ENCODE results near the gene PCNX2.

PCNX2 gene

DNA sequence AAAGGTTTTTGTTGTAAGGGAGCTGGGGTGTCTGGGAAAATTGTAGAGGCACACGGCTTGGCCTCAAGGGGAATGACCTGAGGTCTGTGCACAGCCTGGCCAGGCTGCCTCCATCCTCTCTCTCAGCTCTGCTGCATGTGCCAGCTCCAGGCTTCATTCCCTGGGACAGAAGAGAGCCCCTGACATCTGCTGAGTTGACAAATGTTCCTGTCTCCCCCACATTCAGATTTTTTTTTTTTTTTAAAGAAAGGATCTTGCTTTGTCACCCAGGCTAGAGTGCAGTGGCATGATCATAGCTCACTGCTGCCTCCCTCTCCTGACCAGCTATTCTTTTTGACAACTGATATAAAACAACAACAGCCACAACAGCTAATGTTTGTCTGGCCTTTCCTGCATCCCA lies 84.4 kb downstream of the PCNX2 start:
- no peak overlapping the region for H2BK5ac ChIP-seq (ENCODE audit: low read length)
- no peak overlapping the region for H3K23ac ChIP-seq (ENCODE audit: low read length)
- H3K9ac ChIP-seq (ENCODE audit: low read length) = no peak overlapping the region
- H4K8ac ChIP-seq (ENCODE audit: low read depth, low read length) = no peak overlapping the region
- H2BK15ac ChIP-seq (replicated peaks; ENCODE audit: low read depth) = no peak overlapping the region
- no peaks in the 10 kb centered on the region for H3K36me3 ChIP-seq (ENCODE audit: control insufficient read depth, insufficient read depth, low read length)
- no peaks in the 10 kb centered on the region for H3K27me3 ChIP-seq (ENCODE audit: insufficient read depth, low read length, poor library complexity)
- no peaks in the 10 kb centered on the region for H3K79me2 ChIP-seq (ENCODE audit: control insufficient read depth, insufficient read depth, low read length)
- no peak overlapping the region for H3K4me3 ChIP-seq (ENCODE audit: low read length)
- H3K4me1 ChIP-seq (ENCODE audit: control insufficient read depth, low read depth, low read length) = no peaks in the 10 kb centered on the region
- no peak for DNase-seq
- WGBS (ENCODE audit: extremely low coverage, insufficient coverage, low lambda C conversion rate) = no CpG with 5 or more reads among the region's 1 CpG
- H2AK5ac ChIP-seq (ENCODE audit: low read length) = no peak overlapping the region
- H3K56ac ChIP-seq (ENCODE audit: low read length) = no peak overlapping the region
- no peak overlapping the region for H3K27ac ChIP-seq (ENCODE audit: low read depth, low read length)
- no peak overlapping the region for H2BK120ac ChIP-seq (ENCODE audit: low read depth, low read length)
- no peak overlapping the region for H4K5ac ChIP-seq (ENCODE audit: low read length)
- H3K4ac ChIP-seq (ENCODE audit: low read depth, low read length) = no peak overlapping the region
- no peak overlapping the region for H3K4me2 ChIP-seq (ENCODE audit: low read length)
- no peaks in the 10 kb centered on the region for H3K79me1 ChIP-seq (ENCODE audit: low read length)
- no peak overlapping the region for H3K18ac ChIP-seq (ENCODE audit: low read length)

DNA sequence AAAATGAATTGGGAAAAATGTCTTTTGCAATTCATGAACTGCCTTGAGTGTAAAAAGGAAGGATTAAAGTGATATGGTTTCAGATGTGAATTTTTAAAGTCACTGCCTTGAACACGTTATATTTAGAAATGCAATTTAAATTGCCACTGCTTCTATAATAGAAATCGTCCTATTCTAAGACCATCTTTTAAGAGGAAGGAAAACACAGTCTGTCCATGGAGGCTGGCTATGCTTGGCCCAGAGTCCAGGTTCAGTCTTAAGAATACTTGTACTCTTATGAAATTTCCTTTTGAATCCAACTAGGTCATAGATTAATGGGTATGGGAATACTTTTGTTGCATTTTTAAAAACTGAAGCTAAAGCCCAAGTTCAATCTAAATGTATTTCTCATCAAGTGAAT lies 86.0 kb downstream of the PCNX2 start:
- Histone ChIP-seq H3K4me1 (ENCODE audit: control insufficient read depth, low read depth, low read length) (no peaks in the 10 kb centered on the region), H4K8ac (ENCODE audit: low read depth, low read length) (no peak overlapping the region), H3K4me2 (ENCODE audit: low read length) (no peak overlapping the region), H2BK5ac (ENCODE audit: low read length) (no peak overlapping the region), H3K79me1 (ENCODE audit: low read length) (no peaks in the 10 kb centered on the region), H3K9ac (ENCODE audit: low read length) (no peak overlapping the region), H3K23ac (ENCODE audit: low read length) (no peak overlapping the region), H3K36me3 (ENCODE audit: control insufficient read depth, insufficient read depth, low read length) (no peaks in the 10 kb centered on the region), H4K5ac (ENCODE audit: low read length) (no peak overlapping the region), H3K27ac (ENCODE audit: low read depth, low read length) (no peak overlapping the region), H2BK15ac (replicated peaks; ENCODE audit: low read depth) (no peak overlapping the region), H3K56ac (ENCODE audit: low read length) (no peak overlapping the region), H3K18ac (ENCODE audit: low read length) (no peak overlapping the region), H3K4ac (ENCODE audit: low read depth, low read length) (no peak overlapping the region), H2BK120ac (ENCODE audit: low read depth, low read length) (no peak overlapping the region), H3K79me2 (ENCODE audit: control insufficient read depth, insufficient read depth, low read length) (no peaks in the 10 kb centered on the region), H3K4me3 (ENCODE audit: low read length) (no peak overlapping the region), H2AK5ac (ENCODE audit: low read length) (no peak overlapping the region), H3K27me3 (ENCODE audit: insufficient read depth, low read length, poor library complexity) (no peaks in the 10 kb centered on the region)
- DNase-seq = no peak
- no CpG with 5 or more reads among the region's 2 CpGs for WGBS (ENCODE audit: extremely low coverage, insufficient coverage, low lambda C conversion rate)

DNA sequence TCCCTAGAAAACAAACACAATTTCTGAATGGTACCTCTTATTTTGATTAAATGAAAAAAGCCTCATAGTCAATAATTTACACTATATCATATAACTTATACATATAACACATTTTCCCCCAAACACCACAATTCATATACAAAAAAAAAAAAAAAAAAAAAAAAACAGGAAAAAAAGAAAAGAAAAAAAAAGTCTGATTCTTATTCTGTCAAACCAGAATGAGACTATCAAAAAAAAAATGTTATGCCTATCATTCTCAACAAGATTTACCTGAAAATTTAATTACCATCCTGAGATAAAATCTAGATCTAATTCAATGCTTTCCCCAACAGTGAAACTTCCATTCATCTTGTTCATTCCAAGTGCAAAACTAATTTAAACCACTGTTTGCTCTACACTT lies 86.8 kb downstream of the PCNX2 start:
- Histone ChIP-seq H3K27ac (ENCODE audit: low read depth, low read length) (no peak overlapping the region), H3K9ac (ENCODE audit: low read length) (no peak overlapping the region), H3K27me3 (ENCODE audit: insufficient read depth, low read length, poor library complexity) (no peaks in the 10 kb centered on the region), H2BK15ac (replicated peaks; ENCODE audit: low read depth) (no peak overlapping the region), H2BK120ac (ENCODE audit: low read depth, low read length) (no peak overlapping the region), H3K4me1 (ENCODE audit: control insufficient read depth, low read depth, low read length) (no peaks in the 10 kb centered on the region), H3K23ac (ENCODE audit: low read length) (no peak overlapping the region), H3K79me2 (ENCODE audit: control insufficient read depth, insufficient read depth, low read length) (no peaks in the 10 kb centered on the region), H3K56ac (ENCODE audit: low read length) (no peak overlapping the region), H3K4ac (ENCODE audit: low read depth, low read length) (no peak overlapping the region), H2AK5ac (ENCODE audit: low read length) (no peak overlapping the region), H3K4me3 (ENCODE audit: low read length) (no peak overlapping the region), H3K79me1 (ENCODE audit: low read length) (no peaks in the 10 kb centered on the region), H2BK5ac (ENCODE audit: low read length) (no peak overlapping the region), H3K4me2 (ENCODE audit: low read length) (no peak overlapping the region), H4K5ac (ENCODE audit: low read length) (no peak overlapping the region), H3K36me3 (ENCODE audit: control insufficient read depth, insufficient read depth, low read length) (no peaks in the 10 kb centered on the region), H3K18ac (ENCODE audit: low read length) (no peak overlapping the region), H4K8ac (ENCODE audit: low read depth, low read length) (no peak overlapping the region)
- no peak for DNase-seq

DNA sequence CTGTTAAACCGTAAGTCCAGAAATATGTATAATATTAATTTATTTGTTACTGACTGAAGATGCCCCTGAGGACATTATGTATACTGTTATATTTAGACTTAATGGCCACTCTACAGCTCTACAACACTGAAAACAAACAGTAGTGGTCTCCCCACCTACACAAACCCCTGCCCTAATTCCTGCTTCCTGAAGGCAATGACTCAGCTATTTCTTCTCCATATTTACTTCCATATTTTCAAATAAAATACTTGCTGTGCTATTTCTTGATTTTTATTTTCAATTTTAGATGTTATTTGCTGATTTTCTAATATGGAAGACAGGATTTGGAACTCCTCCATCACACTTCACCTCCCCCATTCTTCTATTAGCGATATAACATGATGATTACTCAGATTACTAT lies 97.6 kb downstream of the PCNX2 start:
- Histone ChIP-seq H2BK120ac (ENCODE audit: low read depth, low read length) (no peak overlapping the region), H3K4me1 (ENCODE audit: control insufficient read depth, low read depth, low read length) (peaks cover 7% of the 10 kb centered on the region), H4K5ac (ENCODE audit: low read length) (no peak overlapping the region), H3K9ac (ENCODE audit: low read length) (no peak overlapping the region), H2BK5ac (ENCODE audit: low read length) (no peak overlapping the region), H4K8ac (ENCODE audit: low read depth, low read length) (no peak overlapping the region), H3K4me2 (ENCODE audit: low read length) (no peak overlapping the region), H3K27me3 (ENCODE audit: insufficient read depth, low read length, poor library complexity) (no peaks in the 10 kb centered on the region), H3K79me1 (ENCODE audit: low read length) (no peaks in the 10 kb centered on the region), H3K56ac (ENCODE audit: low read length) (no peak overlapping the region), H3K27ac (ENCODE audit: low read depth, low read length) (no peak overlapping the region), H3K23ac (ENCODE audit: low read length) (no peak overlapping the region), H3K18ac (ENCODE audit: low read length) (no peak overlapping the region), H3K4me3 (ENCODE audit: low read length) (no peak overlapping the region), H2BK15ac (replicated peaks; ENCODE audit: low read depth) (no peak overlapping the region), H3K79me2 (ENCODE audit: control insufficient read depth, insufficient read depth, low read length) (no peaks in the 10 kb centered on the region), H3K36me3 (ENCODE audit: control insufficient read depth, insufficient read depth, low read length) (no peaks in the 10 kb centered on the region), H2AK5ac (ENCODE audit: low read length) (no peak overlapping the region), H3K4ac (ENCODE audit: low read depth, low read length) (no peak overlapping the region)
- WGBS (ENCODE audit: extremely low coverage, insufficient coverage, low lambda C conversion rate) = no CpG with 5 or more reads among the region's 2 CpGs
- DNase-seq = no peak

DNA sequence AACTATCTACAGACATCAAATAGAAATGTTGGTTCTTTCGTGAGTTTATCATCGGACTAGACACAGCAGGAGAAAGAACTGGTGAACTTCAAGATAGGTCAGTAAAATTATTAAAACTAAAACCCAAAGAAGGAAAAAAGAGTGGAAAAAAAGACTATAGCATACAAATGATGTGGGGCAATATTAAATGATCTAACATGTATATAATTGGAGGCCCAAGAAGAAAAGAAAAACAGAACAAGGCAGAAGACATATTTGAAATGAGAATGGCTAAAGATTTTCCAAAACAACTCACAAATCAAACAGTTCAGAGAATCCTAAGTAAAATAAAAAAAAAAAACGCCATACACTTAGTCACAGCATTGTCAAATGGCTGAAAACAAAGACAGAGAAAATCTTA lies 101.8 kb downstream of the PCNX2 start:
- H3K4me1 ChIP-seq (ENCODE audit: control insufficient read depth, low read depth, low read length) = no peaks in the 10 kb centered on the region
- H3K27me3 ChIP-seq (ENCODE audit: insufficient read depth, low read length, poor library complexity) = no peaks in the 10 kb centered on the region
- H4K8ac ChIP-seq (ENCODE audit: low read depth, low read length) = no peak overlapping the region
- no peaks in the 10 kb centered on the region for H3K36me3 ChIP-seq (ENCODE audit: control insufficient read depth, insufficient read depth, low read length)
- no peak overlapping the region for H3K56ac ChIP-seq (ENCODE audit: low read length)
- no peak overlapping the region for H3K4me2 ChIP-seq (ENCODE audit: low read length)
- no peaks in the 10 kb centered on the region for H3K79me1 ChIP-seq (ENCODE audit: low read length)
- no peaks in the 10 kb centered on the region for H3K79me2 ChIP-seq (ENCODE audit: control insufficient read depth, insufficient read depth, low read length)
- no CpG with 5 or more reads among the region's 3 CpGs for WGBS (ENCODE audit: extremely low coverage, insufficient coverage, low lambda C conversion rate)
- no peak overlapping the region for H2BK120ac ChIP-seq (ENCODE audit: low read depth, low read length)
- no peak overlapping the region for H3K23ac ChIP-seq (ENCODE audit: low read length)
- no peak overlapping the region for H4K5ac ChIP-seq (ENCODE audit: low read length)
- no peak overlapping the region for H3K4ac ChIP-seq (ENCODE audit: low read depth, low read length)
- H3K18ac ChIP-seq (ENCODE audit: low read length) = no peak overlapping the region
- no peak overlapping the region for H2BK15ac ChIP-seq (replicated peaks; ENCODE audit: low read depth)
- no peak overlapping the region for H3K9ac ChIP-seq (ENCODE audit: low read length)
- H3K27ac ChIP-seq (ENCODE audit: low read depth, low read length) = no peak overlapping the region
- no peak overlapping the region for H2AK5ac ChIP-seq (ENCODE audit: low read length)
- H3K4me3 ChIP-seq (ENCODE audit: low read length) = no peak overlapping the region
- DNase-seq = no peak
- H2BK5ac ChIP-seq (ENCODE audit: low read length) = no peak overlapping the region

DNA sequence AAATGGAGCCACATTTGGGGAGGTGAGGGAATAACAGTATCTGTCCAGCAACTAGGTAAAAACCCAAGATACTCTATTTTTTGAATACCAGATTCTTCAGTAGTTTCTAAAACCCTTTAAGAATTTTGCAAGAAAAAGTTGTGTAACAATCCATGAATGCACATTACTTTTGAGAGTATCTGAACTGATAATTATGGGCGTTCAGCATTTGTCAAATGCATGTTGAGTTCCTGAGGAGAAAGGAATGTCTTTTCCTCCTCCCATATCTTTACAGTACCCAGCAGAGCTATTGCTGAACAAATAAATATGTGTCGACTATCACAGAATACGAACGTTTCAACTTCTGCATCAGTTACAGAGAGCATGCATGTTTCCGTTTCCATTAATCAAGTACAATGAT lies 104.5 kb downstream of the PCNX2 start:
- Histone ChIP-seq H4K8ac (ENCODE audit: low read depth, low read length) (no peak overlapping the region), H3K79me1 (ENCODE audit: low read length) (no peaks in the 10 kb centered on the region), H2BK15ac (replicated peaks; ENCODE audit: low read depth) (no peak overlapping the region), H2BK120ac (ENCODE audit: low read depth, low read length) (no peak overlapping the region), H3K27me3 (ENCODE audit: insufficient read depth, low read length, poor library complexity) (no peaks in the 10 kb centered on the region), H3K23ac (ENCODE audit: low read length) (no peak overlapping the region), H3K18ac (ENCODE audit: low read length) (no peak overlapping the region), H3K4me3 (ENCODE audit: low read length) (no peak overlapping the region), H4K5ac (ENCODE audit: low read length) (no peak overlapping the region), H3K79me2 (ENCODE audit: control insufficient read depth, insufficient read depth, low read length) (no peaks in the 10 kb centered on the region), H3K4me2 (ENCODE audit: low read length) (no peak overlapping the region), H2AK5ac (ENCODE audit: low read length) (no peak overlapping the region), H3K27ac (ENCODE audit: low read depth, low read length) (no peak overlapping the region), H3K56ac (ENCODE audit: low read length) (no peak overlapping the region), H2BK5ac (ENCODE audit: low read length) (no peak overlapping the region), H3K36me3 (ENCODE audit: control insufficient read depth, insufficient read depth, low read length) (no peaks in the 10 kb centered on the region), H3K4ac (ENCODE audit: low read depth, low read length) (no peak overlapping the region), H3K9ac (ENCODE audit: low read length) (no peak overlapping the region), H3K4me1 (ENCODE audit: control insufficient read depth, low read depth, low read length) (no peaks in the 10 kb centered on the region)
- no CpG with 5 or more reads among the region's 5 CpGs for WGBS (ENCODE audit: extremely low coverage, insufficient coverage, low lambda C conversion rate)
- no peak for DNase-seq
